Middle frontal gyrus (tissue), 1 donor: ENCODE data around the gene MAGI2.
A peak's percentile ranks its signal among the peaks of the same experiment; 100 is the strongest.
"Not testable (repeated sequence)": the region's sequence is repeated elsewhere in the genome, so short reads cannot be mapped to it uniquely, and the experiment has no call there.

Source experiments
- DNase-seq: peaks from one replicate; pipeline ENCODE4 v3.0.0-alpha.2; 2015; ENCODE audit warnings: low spot score; ENCODE audit errors: extremely low spot score

Gene MAGI2

GRCh38 chr7:79064187-79064823 is 389.2 kb downstream of the MAGI2 start:
- DNase-seq: no peak

- DNase-seq: peak; percentile 49
Measured at GRCh38 chr7:79063019-79063698, 390.3 kb downstream of the MAGI2 start.

- no peak for DNase-seq
Measured at GRCh38 chr7:79060498-79060897, 393.0 kb downstream of the MAGI2 start.

GRCh38 chr7:79055722-79056415 is 397.6 kb downstream of the MAGI2 start:
- no peak for DNase-seq

GRCh38 chr7:79051915-79052314 is 401.6 kb downstream of the MAGI2 start:
- DNase-seq: no peak

GRCh38 chr7:79050603-79051002 is 402.9 kb downstream of the MAGI2 start:
- peak; percentile 42 for DNase-seq

GRCh38 chr7:79046061-79046460 is 407.4 kb downstream of the MAGI2 start:
- DNase-seq: no peak

- DNase-seq: no peak
Measured at GRCh38 chr7:79037001-79037400, 416.5 kb downstream of the MAGI2 start.

GRCh38 chr7:79036356-79036755 is 417.1 kb downstream of the MAGI2 start:
- DNase-seq: no peak

GRCh38 chr7:79035858-79036257 is 417.6 kb downstream of the MAGI2 start:
- DNase-seq: no peak

GRCh38 chr7:79034730-79035129 is 418.7 kb downstream of the MAGI2 start:
- DNase-seq: no peak

- DNase-seq: not testable (repeated sequence)
Measured at GRCh38 chr7:79019711-79020110, 433.8 kb downstream of the MAGI2 start.

GRCh38 chr7:79011921-79012320 is 441.5 kb downstream of the MAGI2 start:
- no peak for DNase-seq

GRCh38 chr7:79009647-79010046 is 443.8 kb downstream of the MAGI2 start:
- DNase-seq: no peak

- no peak for DNase-seq
Measured at GRCh38 chr7:79008786-79009185, 444.7 kb downstream of the MAGI2 start.

GRCh38 chr7:78996013-78996412 is 457.5 kb downstream of the MAGI2 start:
- DNase-seq: no peak

- no peak for DNase-seq
Measured at GRCh38 chr7:78993341-78993740, 460.1 kb downstream of the MAGI2 start.

GRCh38 chr7:78985509-78985908 is 468.0 kb downstream of the MAGI2 start:
- no peak for DNase-seq

- DNase-seq: no peak
Measured at GRCh38 chr7:78983483-78983882, 470.0 kb downstream of the MAGI2 start.

- DNase-seq: no peak
Measured at GRCh38 chr7:78970440-78970916, 483.0 kb downstream of the MAGI2 start.

GRCh38 chr7:78968951-78969350 is 484.5 kb downstream of the MAGI2 start:
- no peak for DNase-seq

- not testable (repeated sequence) for DNase-seq
Measured at GRCh38 chr7:78967561-78967960, 485.9 kb downstream of the MAGI2 start.
